Bronchial epithelial cell (primary cell): ENCODE data around the gene STBD1. TPM values are rescaled to one million over a fixed set of nuclear protein-coding genes. Genes with fewer than 3 reads are reported as not detected.

Source experiments
- DNase-seq: peaks from one replicate; pipeline ENCODE4 v3.0.0-alpha.2; 2010; ENCODE audit warnings: low read depth
- FAIRE-seq: peaks from 2 replicates; lab custom pipeline; 2011; peaks lifted over from hg19 to GRCh38; lab: Jason Lieb, UNC
- H3K27me3 ChIP-seq: 2 replicates; pipeline ENCODE4 v1.5.1; 2011; ENCODE audit warnings: low read length; ENCODE audit not compliant: control insufficient read depth, insufficient read depth
- H3K36me3 ChIP-seq: 2 replicates; pipeline ENCODE4 v1.5.1; 2011; ENCODE audit warnings: low read length; ENCODE audit not compliant: control insufficient read depth, insufficient read depth
- H3K4me3 ChIP-seq: 2 replicates; pipeline ENCODE4 v1.5.1; 2011; ENCODE audit warnings: mild to moderate bottlenecking, low read depth, low read length, control low read depth
- CTCF ChIP-seq: IDR thresholded peaks from 2 replicates; pipeline ENCODE4 v1.5.1; 2011; ENCODE audit warnings: mild to moderate bottlenecking, moderate library complexity, low read length, control low read depth, inconsistent platforms; ENCODE audit not compliant: insufficient read depth, severe bottlenecking
- total RNA-seq: library from RNA; depleted of rRNA; stranded (reverse); fragments of >200 nt; gene quantifications from 2 replicates; pipeline ENCODE4 v1.2.1, GENCODE V29; 2014

Gene STBD1
- total RNA-seq, 1 donor from 2014 or later = 10.0 TPM

GRCh38 chr4:76315267-76315918, 8.9 kb downstream of the STBD1 start:
- FAIRE-seq (peak; percentile 40), DNase-seq (no peak)
- TF ChIP-seq CTCF = no peak
- H3K36me3 ChIP-seq = no peaks in the 10 kb centered on the region
- no peak overlapping the region for H3K4me3 ChIP-seq
- no peaks in the 10 kb centered on the region for H3K27me3 ChIP-seq

DNA sequence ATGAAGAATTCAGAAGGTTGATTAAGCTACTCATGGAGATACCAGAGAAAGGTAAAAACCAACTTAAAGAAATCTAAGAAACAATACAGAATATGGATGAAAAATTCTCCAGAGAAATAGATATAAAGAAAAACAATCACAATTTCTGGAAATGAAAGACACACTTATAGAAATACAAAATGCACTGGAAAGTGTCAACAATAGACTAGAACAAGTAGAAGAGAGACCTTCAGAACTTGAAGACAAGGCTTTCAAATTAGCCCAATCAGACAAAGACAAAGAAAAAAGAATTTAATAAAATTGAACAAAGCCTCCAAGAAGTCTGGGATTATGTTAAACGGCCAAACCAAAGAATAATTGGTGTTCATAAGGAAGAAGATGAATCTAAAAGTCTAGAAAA, 9.6 kb downstream of the STBD1 start:
- no peak for DNase-seq
- TF ChIP-seq CTCF = no peak
- Histone ChIP-seq H3K27me3 (no peaks in the 10 kb centered on the region), H3K4me3 (no peak overlapping the region), H3K36me3 (no peaks in the 10 kb centered on the region)
- FAIRE-seq = no peak

- TF ChIP-seq CTCF = no peak
- no peaks in the 10 kb centered on the region for H3K27me3 ChIP-seq
- no peak for FAIRE-seq
- no peaks in the 10 kb centered on the region for H3K36me3 ChIP-seq
- DNase-seq = no peak
- no peak overlapping the region for H3K4me3 ChIP-seq
Observed at GRCh38 chr4:76322236-76322635, 15.7 kb downstream of the STBD1 start.

DNA sequence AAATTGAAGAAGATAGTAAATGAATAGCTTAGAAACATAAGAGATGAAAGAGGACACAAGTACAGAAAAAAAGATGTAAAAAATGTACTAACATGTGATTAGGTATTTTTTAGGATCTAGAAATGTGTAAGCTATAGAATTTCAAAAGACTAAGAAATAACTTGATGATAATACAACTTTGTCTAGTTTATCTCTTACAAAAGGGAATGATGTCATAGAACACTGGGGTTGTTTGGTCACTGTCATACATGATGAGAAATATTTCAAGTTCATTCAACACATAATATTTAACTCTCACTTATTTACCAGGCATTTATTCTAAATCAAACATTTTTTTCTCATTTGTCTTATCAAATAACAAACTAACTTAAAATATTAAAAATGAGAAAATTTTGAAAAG, 18.5 kb downstream of the STBD1 start:
- no peak for TF ChIP-seq CTCF
- H3K27me3 ChIP-seq = no peaks in the 10 kb centered on the region
- DNase-seq (no peak), FAIRE-seq (no peak)
- H3K4me3 ChIP-seq = no peak overlapping the region
- H3K36me3 ChIP-seq = no peaks in the 10 kb centered on the region

DNA sequence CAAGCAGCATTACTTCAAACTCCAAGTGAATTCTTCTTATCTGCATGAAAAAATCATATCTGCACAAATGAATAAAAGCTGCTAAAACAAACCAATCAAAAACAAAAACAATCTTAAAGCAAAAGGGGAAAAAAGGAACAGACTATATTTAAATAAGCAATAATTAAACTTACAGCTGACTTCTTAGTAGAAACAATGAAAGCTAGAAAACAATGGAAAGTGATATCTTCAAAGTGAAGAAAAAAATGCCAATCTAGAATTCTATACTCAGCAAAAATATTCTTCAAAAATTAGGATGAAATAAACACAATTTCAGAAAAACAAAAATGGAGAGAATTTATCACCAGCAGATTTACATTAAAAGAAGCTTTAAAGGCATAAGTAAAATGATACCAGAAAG, 20.0 kb downstream of the STBD1 start:
- DNase-seq (no peak), FAIRE-seq (no peak)
- H3K27me3 ChIP-seq = peaks cover 2% of the 10 kb centered on the region
- H3K36me3 ChIP-seq = no peaks in the 10 kb centered on the region
- H3K4me3 ChIP-seq = no peak overlapping the region
- TF ChIP-seq CTCF = no peak

DNA sequence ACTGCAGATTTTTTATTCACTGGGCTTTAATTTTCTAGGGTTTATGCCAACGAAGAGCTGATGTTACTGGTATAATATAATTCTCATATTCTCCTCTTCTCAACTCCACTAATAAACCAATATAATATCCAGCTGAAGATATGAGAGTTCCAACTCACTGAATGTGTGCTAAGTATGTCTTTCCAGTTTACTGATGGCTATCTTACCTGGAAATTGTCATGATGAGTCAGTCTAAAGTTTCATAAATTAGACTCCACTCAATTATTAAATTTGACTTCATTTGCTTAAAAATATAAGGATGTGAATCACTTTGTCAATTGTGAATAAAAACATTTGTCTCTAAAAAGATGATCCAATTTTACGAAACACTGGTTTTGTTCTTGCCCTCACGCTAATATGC, 28.4 kb downstream of the STBD1 start:
- no peak for TF ChIP-seq CTCF
- FAIRE-seq = no peak

More for the DNA sequence above, 28.4 kb downstream of the STBD1 start:
- no peak for DNase-seq
- Histone ChIP-seq H3K36me3 (no peaks in the 10 kb centered on the region), H3K4me3 (no peak overlapping the region), H3K27me3 (peaks cover 2% of the 10 kb centered on the region)
